GM18519 (cell line): ENCODE data around the gene C10orf143.
"Not testable (repeated sequence)": the region's sequence is repeated elsewhere in the genome, so short reads cannot be mapped to it uniquely, and the experiment has no call there.

Source experiments
- ATAC-seq: cut with Tn5 transposase; IDR thresholded peaks from one replicate; pipeline ENCODE4 v1.9.1; 2021; ENCODE audit warnings: mild to moderate bottlenecking, moderate library complexity; ENCODE audit not compliant: unreplicated experiment, low FRiP score

Gene C10orf143

DNA sequence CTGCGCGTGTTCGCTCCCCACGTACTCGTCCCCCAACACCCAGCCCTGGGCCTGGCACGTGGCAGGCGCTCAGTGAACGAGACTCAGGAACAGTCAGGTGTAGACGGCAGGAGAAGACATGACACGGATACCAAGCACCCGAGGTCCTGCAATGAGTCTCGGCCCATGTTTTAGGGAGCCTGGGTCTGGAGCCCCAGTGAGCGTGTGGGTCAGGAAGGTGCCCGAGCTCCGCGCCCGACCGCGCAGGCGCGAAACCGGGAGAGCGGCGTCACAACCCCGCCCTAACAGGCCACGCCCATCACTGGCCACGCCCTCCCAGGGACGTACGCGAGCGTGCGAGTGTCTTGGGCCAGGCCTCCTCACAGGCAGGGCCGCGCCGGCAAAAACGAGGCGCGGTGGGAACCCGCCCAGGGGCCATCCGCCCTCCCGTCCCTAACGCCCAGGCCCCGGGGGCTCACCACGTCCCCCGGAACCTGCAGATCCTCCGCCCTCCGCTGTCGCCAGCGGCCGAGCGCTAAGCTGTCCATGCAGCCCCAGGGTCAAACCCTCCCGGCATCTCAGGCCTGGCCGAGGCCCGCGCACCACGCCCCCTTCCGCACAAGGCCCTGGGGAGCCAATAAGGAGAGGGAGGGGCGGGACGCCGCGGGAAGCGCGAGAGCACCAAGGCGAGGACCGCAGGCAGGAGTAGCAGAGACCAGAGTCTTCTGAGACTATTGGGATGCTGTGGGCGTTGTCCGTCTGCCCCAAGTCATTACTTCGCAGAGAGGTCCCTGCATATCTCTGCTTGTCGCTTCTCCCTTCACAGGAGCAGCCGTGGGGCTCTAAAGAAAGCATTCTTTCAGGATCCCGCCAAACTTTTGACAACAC lies at the start of gene C10orf143:
Gene C10orf143 (minus strand): TSS at position 585 of the 867 bp plus-strand sequence. CDS start 58 bp downstream, at position 527.
- ATAC-seq: peak; percentile 55

DNA sequence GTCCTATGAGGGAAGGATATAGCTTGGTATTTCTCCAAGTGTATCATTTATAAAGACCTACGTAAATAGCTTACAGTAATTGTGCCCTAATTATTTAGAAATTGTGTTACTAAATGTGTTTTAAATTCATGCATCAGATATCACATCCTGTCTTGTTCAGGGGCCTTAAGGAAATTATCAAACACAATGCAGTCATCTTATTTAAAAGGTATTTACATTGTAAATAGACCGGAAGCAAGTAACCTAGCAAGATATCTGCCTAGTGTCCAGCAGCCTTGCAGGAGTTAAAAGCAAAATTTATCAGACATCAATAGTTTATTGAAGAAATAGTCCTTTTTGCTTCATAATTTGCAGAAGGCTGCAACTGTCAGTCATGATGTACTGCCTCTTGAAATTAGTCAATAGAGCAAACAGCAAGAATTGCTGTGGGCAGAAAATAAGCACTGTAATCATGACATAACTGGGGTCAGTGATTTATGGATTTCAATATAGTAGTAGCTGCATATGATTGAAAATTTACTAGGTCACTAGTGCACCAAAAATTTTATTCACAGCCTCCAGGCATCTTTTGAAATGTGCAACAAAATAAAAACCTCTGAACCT lies 48.7 kb upstream of the C10orf143 start:
- no peak for ATAC-seq

DNA sequence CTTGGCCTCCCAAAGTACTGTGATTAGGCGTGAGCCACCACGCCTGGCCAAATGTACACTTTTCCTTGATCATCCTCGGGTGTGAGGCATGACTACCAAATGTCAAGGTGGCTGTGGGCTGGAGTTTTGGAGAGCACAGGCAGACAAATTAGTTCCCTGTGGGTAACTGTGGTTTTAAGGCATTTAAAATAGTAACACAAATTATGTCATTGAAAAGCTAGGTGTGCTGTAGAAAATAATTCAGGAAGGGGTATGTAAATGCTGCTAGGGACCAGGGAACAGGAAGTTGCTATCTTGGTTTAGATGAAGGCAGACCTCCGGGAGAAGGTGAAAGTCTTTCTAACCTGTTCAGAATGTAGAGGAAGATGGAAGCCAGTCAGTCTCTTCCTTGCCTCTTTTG lies 35.4 kb upstream of the C10orf143 start:
- no peak for ATAC-seq

GRCh38 chr10:130141878-130142277 lies 31.2 kb upstream of the C10orf143 start:
- peak; percentile 82 for ATAC-seq

DNA sequence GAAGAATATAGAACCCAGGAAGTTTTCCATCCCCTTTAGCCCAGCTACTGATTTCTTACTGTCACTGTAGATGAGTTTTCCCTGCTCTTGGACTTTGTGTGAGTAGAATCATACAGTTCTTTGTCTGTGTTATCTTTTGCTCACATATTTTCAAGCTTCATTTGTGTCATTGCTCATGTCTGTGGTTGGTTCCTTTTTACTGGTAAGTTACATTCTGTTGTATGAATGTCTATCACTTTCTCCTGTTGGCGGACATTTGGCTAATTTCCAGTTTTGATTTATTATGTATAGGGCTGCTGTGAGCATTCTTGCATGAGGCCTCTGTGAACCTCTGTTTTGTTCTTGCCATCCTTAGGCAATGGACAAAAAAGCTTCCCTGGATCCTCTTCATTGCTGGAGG lies 30.8 kb upstream of the C10orf143 start:
- no peak for ATAC-seq

DNA sequence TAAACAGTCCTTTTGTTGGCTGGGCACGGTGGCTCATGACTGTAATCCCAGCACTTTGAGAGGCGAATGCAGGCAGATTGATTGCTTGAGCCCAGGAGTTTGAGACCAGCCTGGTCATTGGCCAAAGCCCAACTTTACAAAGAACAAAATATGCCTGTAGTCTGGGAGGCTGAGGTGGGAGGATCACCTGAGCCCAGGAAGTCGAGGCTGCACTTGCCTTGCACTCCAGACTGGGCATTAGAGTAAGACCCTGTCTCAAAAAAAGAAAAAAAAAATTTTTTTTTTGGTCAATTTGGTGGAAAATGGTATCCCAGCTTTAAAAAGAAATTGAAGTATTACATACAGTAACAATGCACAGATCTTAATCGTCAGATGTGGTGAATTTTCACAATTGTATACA lies 30.4 kb upstream of the C10orf143 start:
- no peak for ATAC-seq

DNA sequence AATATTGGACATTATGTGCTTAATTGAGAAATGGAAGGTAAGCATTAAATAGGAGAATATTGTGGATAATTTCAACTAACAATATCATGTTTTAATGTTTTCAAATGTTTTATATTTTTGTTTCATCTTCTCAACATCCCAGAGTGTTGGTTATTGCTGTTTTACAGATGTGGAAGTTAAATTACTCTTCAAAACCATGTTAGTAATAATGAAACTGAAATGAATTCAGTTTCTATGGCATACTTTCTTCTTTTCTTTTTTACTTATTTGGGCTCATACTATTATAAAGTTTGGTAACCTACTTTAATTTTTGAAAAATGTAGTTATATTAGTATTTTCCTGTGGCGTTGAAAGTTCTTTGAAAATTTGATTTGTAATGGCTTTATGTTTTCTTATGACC lies 29.8 kb upstream of the C10orf143 start:
- ATAC-seq: peak; percentile 29

DNA sequence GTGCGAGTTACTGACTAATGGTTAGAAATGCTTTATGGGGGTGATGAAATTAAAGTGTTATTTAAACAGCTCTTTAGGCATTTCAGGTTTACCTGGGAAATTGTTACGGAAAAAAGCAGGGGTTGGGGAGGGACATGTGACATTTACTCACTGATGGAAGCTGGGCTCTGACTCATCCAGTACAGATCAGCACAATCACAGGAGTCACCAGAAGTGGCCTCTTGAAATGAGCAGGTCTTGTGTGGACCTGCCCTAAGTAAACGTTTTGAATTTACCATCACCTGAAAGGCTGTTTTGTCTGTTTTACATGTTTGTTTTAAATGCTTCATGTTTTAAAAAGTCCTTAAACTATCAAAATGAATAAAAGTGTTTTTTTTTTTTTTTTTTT lies 27.8 kb upstream of the C10orf143 start:
- no peak for ATAC-seq

GRCh38 chr10:130137659-130138478 lies 27.2 kb upstream of the C10orf143 start:
- ATAC-seq: no peak

DNA sequence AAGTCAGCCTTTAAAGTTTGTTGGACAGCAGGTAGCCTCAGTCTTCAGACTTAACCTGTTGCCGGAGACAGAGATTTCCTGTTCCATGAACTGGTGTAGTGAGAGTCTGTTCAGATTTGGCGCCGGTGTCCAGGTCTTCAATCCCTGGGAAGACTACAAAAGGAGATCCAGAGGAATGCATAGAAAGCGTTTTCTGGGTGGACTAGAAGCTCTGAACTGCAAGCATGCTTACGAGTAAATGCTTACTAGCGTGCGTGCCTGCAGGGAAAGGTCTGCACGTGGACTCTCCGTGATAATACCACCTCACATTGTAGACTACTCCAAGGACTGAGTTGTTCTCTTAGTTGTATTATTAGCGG lies 26.4 kb upstream of the C10orf143 start:
- no peak for ATAC-seq

DNA sequence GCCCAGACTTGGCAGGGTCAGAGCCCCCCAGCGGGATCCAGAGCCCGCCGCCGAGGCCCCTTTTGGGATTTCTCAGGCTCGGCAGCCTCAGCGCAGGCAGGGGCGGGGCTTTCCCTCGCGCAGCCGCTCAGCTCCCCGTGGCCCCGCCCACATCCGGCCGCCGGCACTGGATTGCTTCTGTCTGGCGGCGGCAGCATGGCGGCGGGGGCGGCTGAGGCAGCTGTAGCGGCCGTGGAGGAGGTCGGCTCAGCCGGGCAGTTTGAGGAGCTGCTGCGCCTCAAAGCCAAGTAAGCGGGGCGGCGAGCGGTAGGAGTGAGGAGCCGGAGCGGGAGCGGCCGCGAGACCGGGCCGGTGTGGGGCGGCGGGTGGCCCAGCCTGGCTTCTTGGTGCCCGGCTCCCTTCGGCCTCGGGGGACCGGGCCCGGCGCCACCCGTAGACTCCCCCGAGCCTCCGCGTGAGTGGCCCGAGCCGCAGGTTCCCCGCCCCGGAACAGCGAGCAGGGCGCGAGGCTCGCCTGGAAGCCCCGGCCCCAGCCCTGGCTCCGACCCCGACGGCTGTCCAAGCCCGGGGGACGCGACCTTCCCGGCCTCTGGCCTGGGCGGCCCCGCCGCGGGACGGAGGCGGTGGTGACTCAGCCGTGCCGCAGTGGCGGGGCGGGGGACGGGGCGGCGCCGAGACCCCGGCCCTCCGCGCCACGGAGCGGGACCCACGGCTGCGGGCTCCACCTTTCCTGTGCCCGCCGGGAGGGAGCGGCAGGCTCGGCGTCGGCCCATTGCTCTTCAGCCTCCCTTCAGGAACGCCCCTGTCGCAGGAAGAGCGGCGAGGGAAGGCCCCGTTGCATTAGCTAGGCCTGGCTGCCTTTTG lies 25.8 kb upstream of the C10orf143 start, which contains the start of gene GLRX3:
Gene GLRX3 (plus strand): TSS at position 166 of the 864 bp plus-strand sequence. CDS start 30 bp downstream, at position 196.
- peak; percentile 72 for ATAC-seq

- no peak for ATAC-seq
Measured at GRCh38 chr10:130135676-130136225, 25.1 kb upstream of the C10orf143 start.

DNA sequence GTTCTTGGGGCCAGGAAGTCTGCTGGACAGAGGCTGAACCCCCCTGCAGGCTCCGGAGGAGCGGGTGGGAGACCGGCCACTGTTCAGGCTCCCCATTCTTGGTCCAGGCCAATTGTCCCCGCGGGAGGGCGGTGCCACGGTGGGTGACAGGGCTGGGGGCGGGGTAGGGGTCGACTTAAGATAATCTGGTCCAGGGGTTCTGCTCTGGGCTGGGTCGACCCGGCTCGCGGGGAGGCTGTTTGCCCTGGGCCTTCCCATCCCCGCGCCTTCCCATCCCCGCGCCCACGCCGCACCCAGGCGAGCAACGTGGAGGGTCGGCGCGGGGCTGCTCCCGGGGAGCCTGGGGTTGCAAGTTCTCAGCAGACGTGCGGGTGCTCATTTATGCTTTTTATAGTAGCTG lies 18.3 kb upstream of the C10orf143 start:
- ATAC-seq: no peak

GRCh38 chr10:130128062-130128781 lies 17.6 kb upstream of the C10orf143 start:
- no peak for ATAC-seq

GRCh38 chr10:130127364-130128061 lies 16.9 kb upstream of the C10orf143 start:
- ATAC-seq: peak; percentile 96

- ATAC-seq: no peak
Measured at GRCh38 chr10:130121486-130122079, 11.0 kb upstream of the C10orf143 start.

- not testable (repeated sequence) for ATAC-seq
Measured at GRCh38 chr10:130117535-130117934, 6.9 kb upstream of the C10orf143 start.

DNA sequence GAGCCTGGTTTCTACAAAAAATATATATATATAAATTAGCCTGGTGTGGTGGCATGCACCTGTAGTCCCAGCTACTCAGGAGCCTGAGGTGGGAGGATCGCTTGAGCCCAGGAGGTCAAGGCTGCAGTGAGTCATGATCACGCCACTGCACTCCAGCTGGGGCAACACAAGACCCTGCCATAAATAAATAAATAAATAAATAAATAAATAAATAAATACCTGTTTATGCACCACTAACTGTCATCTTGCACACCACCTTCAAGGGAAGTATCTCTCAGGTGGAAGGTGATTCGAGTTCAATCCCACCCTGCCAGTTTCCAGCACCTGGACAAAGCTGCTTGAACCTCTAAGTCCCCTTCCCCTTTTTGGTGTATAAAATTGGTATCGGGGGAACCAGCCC lies 6.3 kb upstream of the C10orf143 start:
- not testable (repeated sequence) for ATAC-seq
